Kidney epithelial cell (primary cell): Measurements from ENCODE around the gene CFAP54. TPM values are rescaled to one million over a fixed set of nuclear protein-coding genes. Genes with fewer than 3 reads are reported as not detected.

ENCODE experiments used
- DNase-seq: peaks from one replicate; pipeline ENCODE4 v3.0.0-alpha.2; 2010; ENCODE audit warnings: low read depth
- H3K27me3 ChIP-seq: 2 replicates; pipeline ENCODE4 v1.6.0; 2011; ENCODE audit warnings: low read length; ENCODE audit not compliant: control insufficient read depth, insufficient read depth
- H3K36me3 ChIP-seq: 2 replicates; pipeline ENCODE4 v1.5.1; 2011; ENCODE audit warnings: low read length; ENCODE audit not compliant: control insufficient read depth, insufficient read depth
- H3K4me3 ChIP-seq: 2 replicates; pipeline ENCODE4 v1.5.1; 2011; ENCODE audit warnings: low read depth, mild to moderate bottlenecking, control low read depth, low read length
- CTCF ChIP-seq: IDR thresholded peaks from 2 replicates; pipeline ENCODE4 v1.5.1; 2011; ENCODE audit warnings: mild to moderate bottlenecking, moderate library complexity, low read length, control low read depth, inconsistent platforms; ENCODE audit not compliant: insufficient read depth, poor library complexity, severe bottlenecking
- total RNA-seq: library from RNA; depleted of rRNA; stranded (reverse); fragments of >200 nt; gene quantifications from 2 replicates; pipeline ENCODE4 v1.2.3, GENCODE V29; 2015

The CFAP54 gene
- total RNA-seq, 1 donor from 2014 or later, result 0.79 TPM

- Histone ChIP-seq H3K4me3 (no peak overlapping the region), H3K36me3 (no peaks in the 10 kb centered on the region), H3K27me3 (no peaks in the 10 kb centered on the region)
- TF ChIP-seq CTCF, result no peak
- DNase-seq, result no peak
Measured at GRCh38 chr12:96502949-96503532, 13.7 kb downstream of the CFAP54 start.

GRCh38 chr12:96503976-96504375 is 14.6 kb downstream of the CFAP54 start:
- TF ChIP-seq CTCF, result no peak
- Histone ChIP-seq H3K4me3 (no peak overlapping the region), H3K27me3 (no peaks in the 10 kb centered on the region), H3K36me3 (no peaks in the 10 kb centered on the region)
- DNase-seq, result no peak

GRCh38 chr12:96506776-96507175 is 17.4 kb downstream of the CFAP54 start:
- Histone ChIP-seq H3K27me3 (no peaks in the 10 kb centered on the region), H3K4me3 (no peak overlapping the region), H3K36me3 (no peaks in the 10 kb centered on the region)
- DNase-seq, result no peak
- no peak for TF ChIP-seq CTCF

- no peak for TF ChIP-seq CTCF
- H3K4me3 ChIP-seq, result no peak overlapping the region
- no peaks in the 10 kb centered on the region for H3K36me3 ChIP-seq
- no peaks in the 10 kb centered on the region for H3K27me3 ChIP-seq
- DNase-seq, result no peak
Measured at GRCh38 chr12:96510306-96510764, 21.0 kb downstream of the CFAP54 start.

GRCh38 chr12:96513166-96513565 is 23.8 kb downstream of the CFAP54 start:
- no peak for DNase-seq
- H3K4me3 ChIP-seq, result no peak overlapping the region
- H3K27me3 ChIP-seq, result no peaks in the 10 kb centered on the region
- no peaks in the 10 kb centered on the region for H3K36me3 ChIP-seq
- no peak for TF ChIP-seq CTCF

GRCh38 chr12:96513681-96514080 is 24.3 kb downstream of the CFAP54 start:
- no peak for DNase-seq
- no peak for TF ChIP-seq CTCF

More at GRCh38 chr12:96513681-96514080, 24.3 kb downstream of the CFAP54 start:
- H3K4me3 ChIP-seq, result no peak overlapping the region
- H3K27me3 ChIP-seq, result no peaks in the 10 kb centered on the region
- H3K36me3 ChIP-seq, result no peaks in the 10 kb centered on the region
